Activated naive CD4-positive, alpha-beta T cell treated with anti-CD3 and anti-CD28 coated beads for 36 hours (primary cell): ENCODE results near the gene MAFB. TPM values are rescaled to one million over a fixed set of nuclear protein-coding genes. Genes with fewer than 3 reads are reported as not detected.
"Not testable (repeated sequence)": the region's sequence is repeated elsewhere in the genome, so short reads cannot be mapped to it uniquely, and the experiment has no call there.

ENCODE experiments used
- CTCF ChIA-PET: fragments of 350-600 bp; sonication (Branson Sonifier 250); formaldehyde crosslinking; loops from one replicate; lab custom pipeline; 2021; ENCODE audit warnings: antibody characterized with exemption; lab: Charles Lee
- DNase-seq: peaks from one replicate; pipeline ENCODE4 v3.0.0-alpha.2; 2020
- H3K27ac Mint-ChIP-seq: one replicate; pipeline ENCODE4 v1.8.0; 2021; ENCODE audit warnings: mild to moderate bottlenecking, mixed read lengths
- H3K27me3 Mint-ChIP-seq: one replicate; pipeline ENCODE4 v1.8.0; 2021; ENCODE audit warnings: low read depth, mixed read lengths
- H3K36me3 Mint-ChIP-seq: one replicate; pipeline ENCODE4 v1.8.0; 2021; ENCODE audit warnings: low read depth, mixed read lengths
- H3K4me1 Mint-ChIP-seq: one replicate; pipeline ENCODE4 v1.8.0; 2021; ENCODE audit warnings: low read depth, mixed read lengths
- H3K4me3 Mint-ChIP-seq: one replicate; pipeline ENCODE4 v1.8.0; 2021; ENCODE audit warnings: mild to moderate bottlenecking, moderate library complexity, mixed read lengths
- H3K9me3 Mint-ChIP-seq: one replicate; pipeline ENCODE4 v1.8.0; 2021; ENCODE audit warnings: mixed read lengths
- intact Hi-C: fragments of 100-400 bp; cut with micrococcal nuclease; formaldehyde crosslinking; loops from one replicate; pipeline ENCODE4 v1.15.1; 2023
- total RNA-seq, 2 experiments: library from RNA; stranded (reverse); gene quantifications; one replicate each; pipeline ENCODE4 v1.2.3, GENCODE V29; 2021

The MAFB gene
- total RNA-seq, result not detected

- H3K9me3 Mint-ChIP-seq, result no peaks in the 10 kb centered on the region
- CTCF ChIA-PET, result interaction anchor here (0.6 to 1.1 kb wide), 3 partner anchors 254 to 1420 kb away, joined by 3 to 4 read pairs (median 4); no protein-coding TSS in a partner anchor
- no peak within 1 kb of the TSS for H3K27ac Mint-ChIP-seq
- peak; percentile 38 for DNase-seq
- no peaks in the 10 kb centered on the region for H3K36me3 Mint-ChIP-seq
- peak within 1 kb of the TSS; percentile 64 for H3K4me3 Mint-ChIP-seq
- intact Hi-C loops, result loop anchor here (5.0 kb wide), 2 partner anchors 273 to 1962 kb away; no protein-coding TSS in a partner anchor
- H3K4me1 Mint-ChIP-seq, result peaks cover 11% of the 10 kb centered on the region
- peaks cover 75% of the 10 kb centered on the region for H3K27me3 Mint-ChIP-seq
Observed at GRCh38 chr20:40689100-40689942, at the start of gene MAFB. Gene MAFB, minus strand, starts transcription at chr20:40689236. Its CDS starts 386 bp downstream, at chr20:40688850.

- DNase-seq, H3K36me3 Mint-ChIP-seq, H3K9me3 Mint-ChIP-seq, H3K27ac Mint-ChIP-seq, H3K4me1 Mint-ChIP-seq, H3K4me3 Mint-ChIP-seq, CTCF ChIA-PET, intact Hi-C loops: not testable (repeated sequence)
- H3K27me3 Mint-ChIP-seq, result peaks cover 14% of the 10 kb centered on the region
Observed at GRCh38 chr20:40736468-40736867, 47.4 kb upstream of the MAFB start.

GRCh38 chr20:40728996-40729395 lies 40.0 kb upstream of the MAFB start:
- DNase-seq, result no peak
- H3K4me1 Mint-ChIP-seq, result no peaks in the 10 kb centered on the region
- H3K27me3 Mint-ChIP-seq, result peaks cover 5% of the 10 kb centered on the region
- intact Hi-C loops, result no loop called here
- no peak overlapping the region for H3K4me3 Mint-ChIP-seq
- H3K27ac Mint-ChIP-seq, result no peak overlapping the region
- CTCF ChIA-PET, result no interaction called here
- no peaks in the 10 kb centered on the region for H3K36me3 Mint-ChIP-seq
- H3K9me3 Mint-ChIP-seq, result peaks cover 3% of the 10 kb centered on the region

DNA sequence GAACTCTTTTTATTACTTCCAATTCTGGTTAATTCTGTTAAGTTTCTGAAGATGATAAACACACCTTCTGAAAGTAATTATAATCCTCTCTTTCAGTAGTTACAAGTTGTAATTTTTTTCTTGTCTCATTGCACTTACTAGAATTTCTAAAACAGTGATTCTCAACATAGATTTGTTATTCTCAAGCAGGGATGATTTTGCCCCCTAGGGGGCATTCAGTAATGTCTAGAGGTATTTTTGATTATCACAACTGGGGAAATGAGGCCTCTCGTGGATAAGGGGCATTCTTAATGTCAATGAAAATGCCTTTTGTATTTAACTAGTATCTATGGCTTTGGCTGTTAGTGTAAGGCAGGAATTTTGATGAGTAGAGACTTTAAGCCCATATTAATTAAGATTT lies 39.4 kb upstream of the MAFB start:
- Mint-ChIP-seq H3K27me3 (peaks cover 3% of the 10 kb centered on the region), H3K36me3 (no peaks in the 10 kb centered on the region), H3K4me1 (no peaks in the 10 kb centered on the region), H3K9me3 (peaks cover 3% of the 10 kb centered on the region), H3K27ac (no peak overlapping the region), H3K4me3 (no peak overlapping the region)
- no peak for DNase-seq
- intact Hi-C loops, result no loop called here
- CTCF ChIA-PET, result no interaction called here

GRCh38 chr20:40727960-40728359 lies 38.9 kb upstream of the MAFB start:
- H3K27me3 Mint-ChIP-seq, result peaks cover 3% of the 10 kb centered on the region
- CTCF ChIA-PET, result no interaction called here
- no peak for DNase-seq

DNA sequence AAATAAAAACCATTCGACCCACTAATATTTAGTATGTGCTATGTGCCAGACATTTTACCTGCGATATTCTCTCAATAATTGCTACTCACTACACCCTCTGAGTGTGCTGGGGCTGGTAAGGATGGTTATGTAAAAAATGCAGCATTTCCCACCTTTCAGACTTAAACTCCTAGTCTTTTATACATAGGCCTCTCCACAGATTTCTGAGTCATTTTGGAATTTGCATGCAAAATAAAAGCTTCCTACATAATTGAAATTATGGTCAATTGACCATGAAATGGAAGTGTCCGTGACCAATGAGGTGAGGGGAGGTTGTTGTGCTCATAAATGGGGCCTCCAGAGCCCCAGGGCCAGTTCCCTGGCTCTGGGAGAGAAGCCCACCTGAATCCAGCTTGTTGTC lies 37.7 kb upstream of the MAFB start:
- H3K27me3 Mint-ChIP-seq, result peaks cover 3% of the 10 kb centered on the region
- intact Hi-C loops, result no loop called here

More at GRCh38 chr20:40727960-40728359, 38.9 kb upstream of the MAFB start:
- H3K36me3 Mint-ChIP-seq, result no peaks in the 10 kb centered on the region
- H3K4me3 Mint-ChIP-seq, result no peak overlapping the region
- H3K27ac Mint-ChIP-seq, result no peak overlapping the region
- no peaks in the 10 kb centered on the region for H3K4me1 Mint-ChIP-seq
- peaks cover 3% of the 10 kb centered on the region for H3K9me3 Mint-ChIP-seq
- intact Hi-C loops, result no loop called here

DNA sequence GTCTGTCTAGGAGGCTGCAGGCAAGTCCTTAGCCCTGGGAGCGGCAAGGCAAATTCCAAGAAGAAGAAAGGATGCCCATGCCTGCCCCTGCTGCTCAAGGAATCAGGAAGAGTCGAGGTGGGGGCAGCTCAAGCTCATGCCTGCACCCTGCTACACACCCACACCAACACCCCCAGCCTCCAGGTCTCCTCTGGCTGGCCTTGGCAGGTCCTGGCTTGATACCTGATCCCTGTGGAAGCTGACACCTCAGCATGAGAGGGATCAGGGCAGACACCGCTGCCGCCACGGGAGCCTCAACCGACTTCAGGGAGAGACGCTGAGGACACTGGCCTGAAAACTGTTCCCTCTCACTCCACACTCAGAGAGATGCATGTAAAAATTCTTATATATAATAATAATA lies 35.5 kb upstream of the MAFB start:
- no peaks in the 10 kb centered on the region for H3K36me3 Mint-ChIP-seq
- CTCF ChIA-PET, result no interaction called here

More for the DNA sequence above, 37.7 kb upstream of the MAFB start:
- no peaks in the 10 kb centered on the region for H3K4me1 Mint-ChIP-seq
- H3K4me3 Mint-ChIP-seq, result no peak overlapping the region
- no peak for DNase-seq
- H3K36me3 Mint-ChIP-seq, result no peaks in the 10 kb centered on the region
- no peak overlapping the region for H3K27ac Mint-ChIP-seq
- CTCF ChIA-PET, result no interaction called here
- peaks cover 3% of the 10 kb centered on the region for H3K9me3 Mint-ChIP-seq

GRCh38 chr20:40720826-40721225 lies 31.8 kb upstream of the MAFB start:
- no peak for DNase-seq

More for the DNA sequence above, 35.5 kb upstream of the MAFB start:
- intact Hi-C loops, result no loop called here
- H3K4me1 Mint-ChIP-seq, result no peaks in the 10 kb centered on the region
- H3K4me3 Mint-ChIP-seq, result no peak overlapping the region
- H3K27ac Mint-ChIP-seq, result no peak overlapping the region
- no peak for DNase-seq
- peaks cover 3% of the 10 kb centered on the region for H3K27me3 Mint-ChIP-seq
- H3K9me3 Mint-ChIP-seq, result peaks cover 3% of the 10 kb centered on the region

GRCh38 chr20:40720099-40720498 lies 31.1 kb upstream of the MAFB start:
- H3K4me3 Mint-ChIP-seq, result no peak overlapping the region
- H3K4me1 Mint-ChIP-seq, result no peaks in the 10 kb centered on the region
- no peaks in the 10 kb centered on the region for H3K27me3 Mint-ChIP-seq
- intact Hi-C loops, result no loop called here
- no peaks in the 10 kb centered on the region for H3K36me3 Mint-ChIP-seq
- H3K27ac Mint-ChIP-seq, result no peak overlapping the region
- DNase-seq, result no peak
- CTCF ChIA-PET, result no interaction called here
- no peaks in the 10 kb centered on the region for H3K9me3 Mint-ChIP-seq

More at GRCh38 chr20:40720826-40721225, 31.8 kb upstream of the MAFB start:
- intact Hi-C loops, result no loop called here
- Mint-ChIP-seq H3K27me3 (no peaks in the 10 kb centered on the region), H3K4me3 (no peak overlapping the region), H3K4me1 (no peaks in the 10 kb centered on the region), H3K36me3 (no peaks in the 10 kb centered on the region), H3K27ac (no peak overlapping the region), H3K9me3 (no peaks in the 10 kb centered on the region)
- CTCF ChIA-PET, result interaction anchor here (0.9 kb wide), 1 partner anchor 242 kb away, joined by 3 read pairs; no protein-coding TSS in a partner anchor

- H3K36me3 Mint-ChIP-seq, result no peaks in the 10 kb centered on the region
- H3K4me1 Mint-ChIP-seq, result no peaks in the 10 kb centered on the region
- H3K27me3 Mint-ChIP-seq, result peaks cover under 1% of the 10 kb centered on the region
- H3K9me3 Mint-ChIP-seq, result no peaks in the 10 kb centered on the region
- no peak overlapping the region for H3K27ac Mint-ChIP-seq
- CTCF ChIA-PET, result no interaction called here
- DNase-seq, result no peak
- intact Hi-C loops, result no loop called here
- no peak overlapping the region for H3K4me3 Mint-ChIP-seq
Observed at GRCh38 chr20:40718982-40719729, 30.1 kb upstream of the MAFB start.

DNA sequence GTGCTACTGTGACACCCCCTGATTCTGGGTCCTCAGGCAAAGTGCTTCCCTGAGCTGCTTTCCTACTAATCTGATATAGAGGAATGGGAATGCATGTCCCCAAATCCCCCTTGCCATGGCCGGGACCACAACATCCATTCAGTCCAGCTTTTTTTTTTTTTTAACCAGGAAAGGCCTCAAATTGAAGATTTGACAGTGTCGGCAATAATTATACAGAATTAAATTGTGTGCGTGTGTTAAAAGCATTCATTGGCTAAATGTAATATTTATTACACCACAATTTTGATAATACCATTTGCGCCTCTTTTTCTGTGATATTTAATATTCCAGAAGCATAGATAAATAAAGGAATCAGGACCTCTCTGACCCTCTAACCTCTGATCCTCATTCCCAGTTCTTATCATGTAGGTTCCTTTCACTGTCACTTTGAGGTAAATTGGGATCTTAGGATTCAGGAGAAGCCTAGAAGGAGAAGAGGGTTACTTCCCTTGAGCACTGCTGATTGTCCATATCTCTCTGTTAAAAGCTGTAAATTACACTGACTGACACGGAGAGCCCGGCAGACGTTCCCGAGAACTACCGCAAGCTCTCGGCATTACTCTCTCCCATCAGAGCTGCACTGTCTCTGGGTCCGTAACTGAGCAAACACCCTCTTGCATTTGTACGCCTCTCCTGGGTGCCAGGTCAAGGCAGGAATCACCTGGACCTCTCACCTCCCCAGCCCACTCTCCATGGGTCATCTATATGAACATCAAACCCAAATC lies 29.4 kb upstream of the MAFB start:
- Mint-ChIP-seq H3K27me3 (peaks cover 3% of the 10 kb centered on the region), H3K27ac (no peak overlapping the region), H3K9me3 (no peaks in the 10 kb centered on the region), H3K36me3 (no peaks in the 10 kb centered on the region), H3K4me3 (no peak overlapping the region), H3K4me1 (no peaks in the 10 kb centered on the region)
- CTCF ChIA-PET, result interaction anchor here (0.6 kb wide), 1 partner anchor 21 kb away, joined by 3 read pairs; no protein-coding TSS in a partner anchor
- intact Hi-C loops, result no loop called here
- DNase-seq, result no peak

GRCh38 chr20:40717343-40717865 lies 28.4 kb upstream of the MAFB start:
- DNase-seq, result no peak
- no peaks in the 10 kb centered on the region for H3K36me3 Mint-ChIP-seq
- intact Hi-C loops, result no loop called here
- no peaks in the 10 kb centered on the region for H3K4me1 Mint-ChIP-seq
- CTCF ChIA-PET, result no interaction called here
- no peak overlapping the region for H3K4me3 Mint-ChIP-seq
- H3K27me3 Mint-ChIP-seq, result peaks cover 6% of the 10 kb centered on the region
- H3K27ac Mint-ChIP-seq, result no peak overlapping the region
- no peaks in the 10 kb centered on the region for H3K9me3 Mint-ChIP-seq
